Vagina (tissue), 2 donors: ENCODE measurements around the gene NINJ1.

Experiments used
- POLR2AphosphoS5 ChIP-seq, 2 donors: sonication (generic); formaldehyde crosslinking; IDR thresholded peaks; one replicate each; pipeline ENCODE4 v1.9.0; 2017; ENCODE audit warnings: antibody characterized with exemption in 2 of 2, mild to moderate bottlenecking in 2 of 2, low read depth in 1 of 2; ENCODE audit not compliant: insufficient read depth in 1 of 2
- TF ChIP-seq, protein P1 (sequence below), 3 experiments: fragments of 450-650 bp in 2 of 3; fragments of 200-600 bp in 1 of 3; sonication (generic) in 1 of 3; IDR thresholded peaks; one replicate each; pipeline ENCODE4 v1.5.1; 2017 to 2019; ENCODE audit warnings: antibody characterized with exemption in 3 of 3, mild to moderate bottlenecking in 2 of 3, moderate library complexity in 2 of 3

- TF ChIP-seq, protein P1, sequence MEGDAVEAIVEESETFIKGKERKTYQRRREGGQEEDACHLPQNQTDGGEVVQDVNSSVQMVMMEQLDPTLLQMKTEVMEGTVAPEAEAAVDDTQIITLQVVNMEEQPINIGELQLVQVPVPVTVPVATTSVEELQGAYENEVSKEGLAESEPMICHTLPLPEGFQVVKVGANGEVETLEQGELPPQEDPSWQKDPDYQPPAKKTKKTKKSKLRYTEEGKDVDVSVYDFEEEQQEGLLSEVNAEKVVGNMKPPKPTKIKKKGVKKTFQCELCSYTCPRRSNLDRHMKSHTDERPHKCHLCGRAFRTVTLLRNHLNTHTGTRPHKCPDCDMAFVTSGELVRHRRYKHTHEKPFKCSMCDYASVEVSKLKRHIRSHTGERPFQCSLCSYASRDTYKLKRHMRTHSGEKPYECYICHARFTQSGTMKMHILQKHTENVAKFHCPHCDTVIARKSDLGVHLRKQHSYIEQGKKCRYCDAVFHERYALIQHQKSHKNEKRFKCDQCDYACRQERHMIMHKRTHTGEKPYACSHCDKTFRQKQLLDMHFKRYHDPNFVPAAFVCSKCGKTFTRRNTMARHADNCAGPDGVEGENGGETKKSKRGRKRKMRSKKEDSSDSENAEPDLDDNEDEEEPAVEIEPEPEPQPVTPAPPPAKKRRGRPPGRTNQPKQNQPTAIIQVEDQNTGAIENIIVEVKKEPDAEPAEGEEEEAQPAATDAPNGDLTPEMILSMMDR (IDR thresholded peaks at IDR 0.05), result no peak
- no peak for TF ChIP-seq POLR2AphosphoS5 (IDR thresholded peaks at IDR 0.05; ENCODE audit: insufficient read depth in 1 of 2, low read depth in 1 of 2)
These were observed 49.6 kb downstream of the NINJ1 start for GRCh38 chr9:93084471-93084881.
